ENCODE results near the gene CAMK2B.

GRCh38 chr7:44186736-44187135 lies 138.7 kb downstream of the CAMK2B start:
- no peak for TF ChIP-seq FOSL1 (IDR thresholded peaks at IDR 0.05; ENCODE audit: low read depth)
- TF ChIP-seq CTCF (IDR thresholded peaks at IDR 0.05 in 2 of 3, conservative IDR thresholded peaks at IDR 0.05 in 1 of 3; ENCODE audit: borderline replicate concordance in 1 of 3, insufficient read depth in 1 of 3, low read depth in 2 of 3, low read length in 2 of 3), result no peak
- TF ChIP-seq POLR2A (IDR thresholded peaks at IDR 0.05; ENCODE audit: borderline replicate concordance, extremely low read depth, insufficient read depth, insufficient read length), result no peak
- TF ChIP-seq REST (IDR thresholded peaks at IDR 0.05; ENCODE audit: low read depth), result no peak
- no peak for TF ChIP-seq ZFX (IDR thresholded peaks at IDR 0.05)
- TF ChIP-seq CEBPB (IDR thresholded peaks at IDR 0.05; ENCODE audit: low read depth), result no peak
- TF ChIP-seq EZH2 (IDR thresholded peaks at IDR 0.05), result no peak
- TF ChIP-seq ZNF274 (IDR thresholded peaks at IDR 0.05; ENCODE audit: low read depth, low read length), result no peak
- TF ChIP-seq ZBTB33 (IDR thresholded peaks at IDR 0.05; ENCODE audit: extremely low read depth, insufficient replicate concordance, low read length), result no peak
- TF ChIP-seq POLR2AphosphoS5 (IDR thresholded peaks at IDR 0.05; ENCODE audit: low read depth, low read length), result no peak
- TF ChIP-seq JUND (IDR thresholded peaks at IDR 0.05), result no peak
- no peak for TF ChIP-seq SRF (IDR thresholded peaks at IDR 0.05; ENCODE audit: low read depth)
